ENCODE measurements around the gene MAPK9. TPM values are rescaled to one million over a fixed set of nuclear protein-coding genes. Genes with fewer than 3 reads are reported as not detected.

MAPK9 gene
- total RNA-seq, 3 donors from 2014 or later = 37.4 to 54.1 (median 41.3) TPM

DNA sequence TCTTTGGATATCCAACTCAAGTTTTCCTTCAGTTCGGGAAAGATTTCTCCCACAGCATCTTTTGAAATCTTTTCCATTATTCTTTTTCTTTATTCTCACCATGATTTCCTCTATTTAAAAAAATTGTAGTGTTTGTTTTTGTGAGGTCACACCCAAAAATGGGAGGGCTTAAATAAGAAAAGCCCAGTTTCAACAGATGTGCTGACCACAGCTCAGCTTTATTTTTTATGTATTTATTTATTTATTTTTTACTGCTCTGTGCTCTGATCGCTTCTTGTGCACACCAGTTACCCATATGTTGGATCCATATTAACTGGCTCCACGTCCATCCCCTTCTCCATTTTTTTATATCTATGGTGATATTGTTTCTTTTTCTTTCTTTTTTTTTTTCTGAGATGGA, 41.0 kb upstream of the MAPK9 start:
- Histone ChIP-seq H3K4me3 (no peak overlapping the region), H3K9me3 (no peaks in the 10 kb centered on the region), H3K4me1 (ENCODE audit: low read depth) (no peaks in the 10 kb centered on the region), H3K36me3 (ENCODE audit: low read depth) (no peaks in the 10 kb centered on the region)
- no peak for DNase-seq
- intact Hi-C loops (cut with DNase I, micrococcal nuclease) = no loop called here
- TF ChIP-seq, protein P1, sequence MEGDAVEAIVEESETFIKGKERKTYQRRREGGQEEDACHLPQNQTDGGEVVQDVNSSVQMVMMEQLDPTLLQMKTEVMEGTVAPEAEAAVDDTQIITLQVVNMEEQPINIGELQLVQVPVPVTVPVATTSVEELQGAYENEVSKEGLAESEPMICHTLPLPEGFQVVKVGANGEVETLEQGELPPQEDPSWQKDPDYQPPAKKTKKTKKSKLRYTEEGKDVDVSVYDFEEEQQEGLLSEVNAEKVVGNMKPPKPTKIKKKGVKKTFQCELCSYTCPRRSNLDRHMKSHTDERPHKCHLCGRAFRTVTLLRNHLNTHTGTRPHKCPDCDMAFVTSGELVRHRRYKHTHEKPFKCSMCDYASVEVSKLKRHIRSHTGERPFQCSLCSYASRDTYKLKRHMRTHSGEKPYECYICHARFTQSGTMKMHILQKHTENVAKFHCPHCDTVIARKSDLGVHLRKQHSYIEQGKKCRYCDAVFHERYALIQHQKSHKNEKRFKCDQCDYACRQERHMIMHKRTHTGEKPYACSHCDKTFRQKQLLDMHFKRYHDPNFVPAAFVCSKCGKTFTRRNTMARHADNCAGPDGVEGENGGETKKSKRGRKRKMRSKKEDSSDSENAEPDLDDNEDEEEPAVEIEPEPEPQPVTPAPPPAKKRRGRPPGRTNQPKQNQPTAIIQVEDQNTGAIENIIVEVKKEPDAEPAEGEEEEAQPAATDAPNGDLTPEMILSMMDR (IDR thresholded peaks at IDR 0.05) = no peak
- ATAC-seq = no peak

DNA sequence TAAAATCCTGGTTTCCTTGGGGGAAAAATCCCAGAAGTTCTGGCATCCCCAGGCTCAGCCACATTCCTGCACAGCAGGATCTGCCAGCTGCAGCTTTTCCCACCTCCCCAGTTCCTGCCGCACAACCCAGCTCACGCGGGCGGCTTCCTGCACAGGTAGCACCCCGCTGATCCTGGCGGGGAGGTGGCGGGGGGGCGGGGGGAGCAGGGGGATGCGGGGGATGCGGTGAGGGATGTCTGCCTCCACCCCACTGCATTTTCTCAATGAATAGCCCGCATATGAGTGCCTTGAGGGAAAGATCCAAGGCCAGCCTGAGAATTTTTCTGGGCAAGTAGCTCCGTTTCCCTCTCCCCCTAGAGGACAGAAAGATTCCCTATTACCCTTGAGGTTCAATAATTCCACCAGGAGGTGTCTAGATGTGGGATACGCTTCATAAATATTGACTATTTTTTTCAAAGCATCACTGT, 40.2 kb upstream of the MAPK9 start:
- TF ChIP-seq, protein P1 (IDR thresholded peaks at IDR 0.05) = no peak
- Histone ChIP-seq H3K4me1 (ENCODE audit: low read depth) (no peaks in the 10 kb centered on the region), H3K36me3 (ENCODE audit: low read depth) (no peaks in the 10 kb centered on the region), H3K4me3 (no peak overlapping the region), H3K9me3 (no peaks in the 10 kb centered on the region)
- DNase-seq (no peak), ATAC-seq (no peak)
- intact Hi-C loops (cut with DNase I, micrococcal nuclease) = no loop called here

DNA sequence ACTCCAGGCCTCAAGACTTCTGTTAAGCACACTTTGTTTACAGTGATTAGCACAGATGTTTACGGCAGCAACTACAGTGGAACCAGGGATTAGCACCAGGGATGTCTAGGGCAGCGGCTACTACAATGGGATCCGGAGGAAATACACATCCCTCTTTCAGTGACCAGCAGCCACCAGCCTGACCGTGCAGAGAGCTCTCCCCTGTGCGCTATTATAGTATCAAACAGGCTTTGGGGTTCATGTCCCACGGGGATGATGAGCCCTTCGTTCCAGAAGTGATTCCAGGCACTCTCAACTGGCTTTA, 39.7 kb upstream of the MAPK9 start:
- no peak for DNase-seq
- intact Hi-C loops (cut with DNase I, micrococcal nuclease) = no loop called here
- Histone ChIP-seq H3K9me3 (no peaks in the 10 kb centered on the region), H3K4me1 (ENCODE audit: low read depth) (no peaks in the 10 kb centered on the region), H3K4me3 (no peak overlapping the region), H3K36me3 (ENCODE audit: low read depth) (no peaks in the 10 kb centered on the region)
- ATAC-seq = no peak
- TF ChIP-seq, protein P1 (IDR thresholded peaks at IDR 0.05) = no peak

DNA sequence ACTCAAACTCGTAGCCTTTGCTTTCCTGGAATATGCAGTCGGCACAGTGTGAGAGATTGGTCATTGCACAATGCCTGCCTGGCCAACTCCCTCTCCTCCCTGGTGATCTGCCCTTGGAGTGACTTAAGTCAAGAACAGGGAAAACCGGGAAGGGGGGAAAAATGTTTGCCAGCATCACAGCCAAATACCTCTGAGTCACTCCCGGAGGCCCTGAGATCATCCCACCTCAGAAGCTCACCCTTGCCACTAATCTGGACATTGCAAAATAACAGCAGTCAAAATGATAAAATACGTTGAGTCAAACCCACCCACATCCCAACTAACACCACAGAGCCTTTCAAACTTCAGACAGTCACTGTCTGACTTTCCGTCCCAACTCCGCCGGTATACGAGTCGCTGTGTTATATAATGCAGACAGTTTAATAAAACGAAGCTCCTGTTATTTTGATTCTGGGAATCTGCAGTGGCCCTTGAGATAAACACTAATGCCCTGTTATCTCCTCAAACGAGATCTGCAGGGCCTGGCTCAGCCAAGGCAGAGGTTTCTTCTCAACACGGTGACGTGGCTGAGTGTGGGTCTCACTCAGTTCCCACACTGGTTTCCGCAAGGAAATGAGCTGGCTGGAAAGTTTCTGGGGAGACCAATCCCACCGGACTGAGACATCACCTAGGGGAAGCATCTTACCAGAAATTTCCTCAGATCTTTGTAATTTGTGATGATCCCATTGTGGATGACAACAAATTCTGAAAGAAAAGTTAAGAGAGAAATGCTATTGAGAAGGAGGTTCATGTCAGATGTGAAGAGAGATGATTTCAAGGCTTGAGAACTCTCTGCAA, 39.1 kb upstream of the MAPK9 start:
- Histone ChIP-seq H3K4me3 (no peak overlapping the region), H3K36me3 (ENCODE audit: low read depth) (no peaks in the 10 kb centered on the region), H3K4me1 (ENCODE audit: low read depth) (no peaks in the 10 kb centered on the region), H3K9me3 (no peaks in the 10 kb centered on the region)
- intact Hi-C loops (cut with DNase I, micrococcal nuclease) = no loop called here
- TF ChIP-seq, protein P1 (IDR thresholded peaks at IDR 0.05) = no peak
- DNase-seq = peak in 1 of 3 donors; percentile 52
- ATAC-seq = peak; percentile 37

DNA sequence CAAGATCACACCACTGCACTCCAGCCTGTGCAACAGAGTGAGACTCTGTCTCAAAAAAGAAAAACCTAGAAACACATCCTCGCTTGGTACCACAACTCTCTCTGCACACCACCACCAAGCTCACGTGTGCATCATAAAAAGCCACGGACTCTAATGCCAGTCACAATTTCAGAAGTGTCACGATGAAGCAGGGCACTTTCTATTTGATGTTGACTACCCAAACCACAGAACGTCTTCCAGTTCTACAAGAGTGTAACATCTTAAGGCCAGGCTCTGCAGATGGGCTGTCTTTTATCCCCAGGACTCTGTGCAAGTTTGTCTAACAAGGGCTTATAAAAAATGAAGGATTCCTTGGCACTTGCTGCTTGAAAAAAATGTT, 38.4 kb upstream of the MAPK9 start:
- intact Hi-C loops (cut with DNase I, micrococcal nuclease) = no loop called here
- no peaks in the 10 kb centered on the region for H3K9me3 ChIP-seq
- ATAC-seq (no peak), DNase-seq (no peak)
- H3K36me3 ChIP-seq (ENCODE audit: low read depth) = no peaks in the 10 kb centered on the region
- no peaks in the 10 kb centered on the region for H3K4me1 ChIP-seq (ENCODE audit: low read depth)
- H3K4me3 ChIP-seq = no peak overlapping the region
- TF ChIP-seq, protein P1 (IDR thresholded peaks at IDR 0.05) = no peak
